DOHH2 (cell line): ENCODE data around the gene BCL3.

ENCODE experiments used
- CTCF ChIP-seq: fragments of 200-600 bp; sonication (generic); IDR thresholded peaks from one replicate; pipeline ENCODE4 v1.5.1; 2014; ENCODE audit warnings: antibody characterized with exemption, mild to moderate bottlenecking, low read depth, low read length; ENCODE audit not compliant: poor library complexity, severe bottlenecking
- EZH2phosphoT487 ChIP-seq: fragments of 200-600 bp; sonication (generic); IDR thresholded peaks from 2 replicates; pipeline ENCODE4 v1.6.1; 2017; ENCODE audit warnings: borderline replicate concordance, mild to moderate bottlenecking, antibody characterized with exemption, low read length, moderate library complexity, mixed read lengths

GRCh38 chr19:44755219-44755618 is 6.7 kb downstream of the BCL3 start:
- no peak for TF ChIP-seq CTCF
- TF ChIP-seq EZH2phosphoT487, result no peak
